Measurements from ENCODE around the gene NELFCD.
A peak's percentile ranks its signal among the peaks of the same experiment; 100 is the strongest.
"Not testable (repeated sequence)": the region's sequence is repeated elsewhere in the genome, so short reads cannot be mapped to it uniquely, and the experiment has no call there.

The NELFCD gene

DNA sequence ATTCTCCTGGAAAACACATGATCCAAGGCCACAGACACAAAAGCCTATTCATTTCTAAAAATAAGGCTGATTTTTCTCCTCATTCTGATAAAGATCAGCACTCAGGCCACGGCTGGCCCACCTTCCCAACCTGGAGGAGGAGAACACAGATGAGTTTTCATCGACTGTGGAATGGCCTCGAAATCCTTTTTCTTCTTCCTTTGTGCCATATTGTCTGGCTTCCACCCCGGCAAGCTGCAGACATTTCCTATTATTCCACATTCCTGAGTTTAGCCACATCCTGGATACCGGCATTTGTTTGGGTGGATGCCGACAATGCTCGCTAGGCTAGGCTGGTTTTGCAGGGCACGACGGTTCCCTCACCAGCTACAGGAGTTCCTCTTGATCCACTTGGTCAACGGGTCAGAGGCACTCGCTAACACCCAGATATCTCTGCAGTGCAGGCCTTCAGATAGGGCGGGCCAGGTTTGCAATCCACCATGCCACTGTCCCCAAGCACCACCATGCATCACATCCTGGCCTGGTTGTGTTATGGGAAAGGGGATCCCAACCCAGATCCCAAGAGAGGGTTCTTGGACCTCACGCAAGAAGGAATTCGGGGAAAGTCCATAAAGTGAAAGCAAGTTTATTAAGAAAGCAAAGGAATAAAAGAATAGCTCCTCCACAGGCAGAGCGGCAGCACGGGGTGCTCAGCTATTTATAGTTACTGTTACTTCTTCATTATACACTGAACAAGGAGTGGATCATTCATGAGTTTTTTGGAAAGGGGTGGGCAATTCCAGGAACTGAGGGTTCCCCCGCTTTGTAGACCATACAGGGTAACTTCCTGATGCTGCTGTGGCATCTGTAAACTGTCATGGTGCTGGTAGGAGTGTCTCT, 30.2 kb downstream of the NELFCD start:
- DNase-seq, result peak; percentile 50

DNA sequence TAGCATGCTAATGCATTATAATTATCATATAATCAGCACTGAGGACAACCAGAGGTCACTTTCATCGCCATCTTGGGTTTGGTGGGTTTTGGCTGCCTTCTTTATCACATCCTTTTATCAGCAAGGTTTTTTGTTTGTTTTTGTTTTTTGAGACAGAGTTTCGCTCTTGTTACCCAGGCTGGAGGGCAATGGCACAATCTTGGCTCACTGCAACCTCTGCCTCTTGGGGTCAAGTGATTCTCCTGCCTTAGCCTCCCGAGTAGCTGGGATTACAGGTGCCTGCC, 30.8 kb downstream of the NELFCD start:
- DNase-seq, result not testable (repeated sequence)

DNA sequence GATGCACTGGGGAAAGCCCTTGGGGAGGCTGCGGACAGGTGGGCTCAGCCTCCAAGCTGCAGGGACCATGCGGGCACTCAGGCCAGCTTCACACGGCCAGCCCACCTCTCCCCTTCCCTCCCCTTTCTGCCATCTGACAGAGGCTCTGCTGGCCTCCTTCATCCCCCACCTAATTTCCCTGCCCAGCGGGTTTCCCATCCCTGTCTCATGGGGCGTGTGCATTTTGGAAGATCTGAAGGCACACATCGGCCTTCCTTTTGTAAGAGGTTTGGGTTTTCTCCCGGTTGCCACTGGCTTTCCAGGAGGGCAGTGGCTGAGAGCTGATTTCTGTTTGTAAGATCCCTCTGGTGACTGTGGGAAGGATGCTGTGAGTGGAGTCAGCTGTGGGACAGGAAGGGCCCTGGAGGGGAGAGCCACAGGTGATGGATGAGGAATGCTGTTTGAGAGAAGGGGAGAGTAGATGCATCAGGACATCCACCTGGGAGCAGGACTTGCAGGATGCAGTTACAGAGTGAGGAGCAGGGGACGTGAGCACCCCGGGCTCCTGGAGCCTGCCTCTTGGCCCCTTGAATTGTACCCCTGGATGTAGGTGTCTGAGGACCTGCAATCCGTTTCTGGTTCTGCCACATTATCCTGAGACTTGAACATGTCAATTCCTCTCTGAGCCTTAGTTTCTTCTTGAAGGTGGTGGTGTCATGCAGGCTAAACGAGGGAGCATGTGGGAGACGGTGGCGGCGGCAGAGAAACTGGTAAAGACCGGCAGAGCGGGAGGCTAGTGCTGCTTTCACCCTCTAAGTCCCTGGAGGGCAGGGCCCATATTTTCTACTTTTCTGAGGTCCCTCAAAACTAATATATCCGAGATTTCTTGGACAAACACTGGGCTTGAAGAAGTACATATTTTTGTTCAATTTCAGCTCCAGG, 32.2 kb downstream of the NELFCD start:
- no peak for DNase-seq

DNA sequence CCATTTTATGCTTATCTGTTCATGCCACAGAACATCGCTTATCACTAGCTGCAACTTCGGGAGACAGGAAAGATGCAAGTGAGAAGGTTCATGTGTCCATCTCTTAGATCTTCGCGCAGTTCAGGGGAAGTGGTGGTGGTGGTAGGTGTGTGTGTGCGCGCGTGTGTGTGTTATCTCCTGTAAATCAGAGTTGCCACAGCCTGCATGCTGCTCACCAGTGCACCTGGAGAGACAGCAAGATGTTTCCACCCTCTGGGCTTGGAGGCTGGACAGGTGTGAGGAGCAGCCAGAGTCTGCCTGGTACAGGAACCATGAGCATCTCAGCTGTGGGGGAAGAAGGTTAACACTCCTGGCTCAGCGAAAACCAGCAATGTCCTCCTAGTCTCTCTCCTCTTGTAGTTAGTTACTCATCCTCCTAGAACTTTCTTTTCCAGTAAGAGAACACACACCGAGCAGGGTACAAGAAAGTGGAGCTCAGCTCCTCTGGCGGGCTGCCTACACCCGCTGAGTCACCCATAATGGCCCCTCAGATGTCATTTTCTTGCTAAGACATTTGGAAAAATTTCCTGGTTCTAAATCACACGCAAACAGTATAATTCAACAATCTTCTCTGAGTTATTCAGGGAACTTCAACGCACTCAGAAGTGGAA, 33.0 kb downstream of the NELFCD start:
- peak; percentile 25 for DNase-seq

DNA sequence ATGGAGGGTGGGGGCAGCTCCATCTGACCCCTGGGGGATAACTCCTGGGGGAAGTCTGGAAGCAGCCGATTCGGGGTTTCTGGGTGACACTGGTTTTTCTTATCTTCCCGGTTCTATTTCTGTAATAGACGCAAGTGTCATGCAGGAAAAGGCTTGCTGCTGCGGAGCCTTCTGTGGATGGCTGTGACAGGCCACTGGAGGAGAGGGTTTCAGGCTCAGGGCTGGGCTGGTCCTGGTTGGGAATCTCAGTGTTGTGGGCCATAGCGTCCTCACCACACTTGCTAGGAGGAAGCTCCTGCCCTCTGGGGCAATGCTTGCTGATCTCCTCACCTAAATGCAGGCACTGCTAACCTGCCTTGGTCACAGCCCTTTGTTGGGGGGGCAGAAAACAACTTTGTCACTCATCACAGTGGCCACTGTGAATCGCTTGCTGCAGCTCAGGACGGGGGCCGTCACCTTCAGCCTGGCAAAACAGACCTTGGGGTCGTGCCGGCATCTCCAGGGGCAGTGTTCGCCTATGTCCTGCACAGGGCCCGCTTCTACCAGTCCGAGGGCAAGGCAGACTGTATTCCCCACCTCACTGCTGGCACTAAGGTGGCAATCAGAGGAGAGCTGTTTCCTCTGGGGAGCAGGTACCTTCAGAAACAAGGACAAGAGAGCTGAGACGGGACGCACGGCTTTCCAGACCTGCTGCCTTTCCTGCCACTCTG, 33.8 kb downstream of the NELFCD start:
- no peak for DNase-seq

DNA sequence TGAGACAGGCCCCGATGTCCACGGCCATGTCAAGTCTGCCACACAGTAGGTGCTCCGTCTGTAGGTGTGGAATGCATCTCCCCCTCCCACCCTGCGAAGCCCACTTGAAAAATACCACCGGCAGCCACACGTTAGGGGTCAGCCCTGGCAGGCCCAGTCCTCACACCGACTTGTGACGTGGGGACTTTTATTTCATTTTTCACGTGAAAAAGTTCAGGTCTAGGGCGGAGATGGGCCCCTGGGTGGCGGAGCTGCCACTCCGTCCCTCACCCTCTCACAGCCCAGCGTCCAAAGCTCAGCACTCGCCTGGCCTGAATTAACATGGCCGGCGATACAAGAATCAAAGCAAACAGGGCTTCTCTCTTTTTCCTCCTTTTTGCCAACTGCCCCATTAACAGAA, 34.4 kb downstream of the NELFCD start:
- DNase-seq, result no peak

DNA sequence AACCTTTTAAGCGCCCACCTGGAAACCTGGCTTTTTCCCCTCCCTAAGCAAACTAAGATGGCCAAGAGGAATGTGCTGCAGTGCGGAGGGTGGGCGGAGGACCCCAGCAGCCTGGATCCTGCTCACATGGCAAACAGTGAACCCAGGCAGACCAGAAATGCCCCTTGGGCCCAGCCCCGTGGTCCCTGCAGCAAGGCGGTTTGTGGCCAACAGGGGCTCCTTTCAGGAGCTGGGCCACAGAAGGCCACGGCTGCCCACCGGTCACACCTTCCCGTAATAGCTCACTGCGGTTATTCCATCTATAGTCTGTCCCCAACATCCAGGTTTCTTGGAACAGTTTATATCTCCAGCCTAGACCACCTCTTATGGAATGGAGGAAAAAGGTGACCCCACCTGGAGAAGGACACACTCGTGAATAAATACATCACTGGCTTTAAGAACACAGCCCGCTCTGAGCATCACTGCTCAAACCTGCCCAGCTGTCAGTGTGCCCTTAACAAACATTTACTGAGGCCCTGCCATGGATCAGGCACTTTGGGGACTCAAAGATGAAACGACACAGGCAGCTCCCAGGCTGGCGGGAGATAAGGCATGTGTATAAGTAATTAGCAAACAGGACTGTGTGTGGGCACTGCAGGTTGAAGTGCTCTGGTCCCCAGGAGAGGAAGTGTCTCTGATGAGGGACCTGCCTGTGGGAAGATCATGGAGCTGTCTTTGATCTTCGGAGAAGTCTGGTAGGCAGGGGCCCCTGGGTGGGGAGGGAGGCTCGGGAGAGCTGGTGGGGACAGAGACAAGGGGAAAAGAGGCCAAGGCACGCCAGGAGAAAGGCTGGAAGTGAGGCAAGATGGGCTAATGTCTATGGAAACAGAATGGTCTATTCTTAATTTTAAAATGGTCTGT, 35.0 kb downstream of the NELFCD start:
- no peak for DNase-seq

DNA sequence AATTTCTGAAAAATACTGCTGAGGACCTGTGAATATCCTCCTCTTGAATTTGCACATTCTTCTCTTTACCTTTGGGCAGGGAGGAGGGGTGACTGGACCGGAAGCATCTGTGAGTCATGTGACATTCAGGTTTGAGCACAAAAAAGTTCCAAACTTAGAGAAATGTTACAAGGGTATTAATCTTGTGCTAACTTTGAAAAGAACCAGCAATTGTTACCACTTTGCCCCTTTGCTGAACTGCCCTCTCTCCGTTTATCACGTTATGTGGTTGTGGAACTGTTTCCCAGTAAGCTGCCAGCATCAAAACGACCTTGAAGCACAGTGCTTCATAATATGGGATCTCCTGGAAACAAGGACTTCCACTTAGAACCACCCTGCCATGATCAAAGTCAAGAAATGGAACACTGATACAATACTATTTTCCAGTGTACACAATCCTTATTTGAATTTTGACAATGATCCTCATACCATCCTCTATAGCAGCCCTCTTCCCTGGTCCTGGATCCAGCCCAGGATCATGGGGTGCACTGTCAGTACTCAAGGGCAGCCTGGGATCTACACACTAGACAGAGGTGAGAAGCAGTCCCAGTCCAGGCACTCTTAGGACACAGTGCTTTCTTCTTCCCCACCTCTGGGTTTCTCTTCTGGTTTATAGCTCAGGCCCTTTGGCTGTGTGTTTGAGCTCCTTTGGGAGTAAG, 35.9 kb downstream of the NELFCD start:
- DNase-seq, result no peak

DNA sequence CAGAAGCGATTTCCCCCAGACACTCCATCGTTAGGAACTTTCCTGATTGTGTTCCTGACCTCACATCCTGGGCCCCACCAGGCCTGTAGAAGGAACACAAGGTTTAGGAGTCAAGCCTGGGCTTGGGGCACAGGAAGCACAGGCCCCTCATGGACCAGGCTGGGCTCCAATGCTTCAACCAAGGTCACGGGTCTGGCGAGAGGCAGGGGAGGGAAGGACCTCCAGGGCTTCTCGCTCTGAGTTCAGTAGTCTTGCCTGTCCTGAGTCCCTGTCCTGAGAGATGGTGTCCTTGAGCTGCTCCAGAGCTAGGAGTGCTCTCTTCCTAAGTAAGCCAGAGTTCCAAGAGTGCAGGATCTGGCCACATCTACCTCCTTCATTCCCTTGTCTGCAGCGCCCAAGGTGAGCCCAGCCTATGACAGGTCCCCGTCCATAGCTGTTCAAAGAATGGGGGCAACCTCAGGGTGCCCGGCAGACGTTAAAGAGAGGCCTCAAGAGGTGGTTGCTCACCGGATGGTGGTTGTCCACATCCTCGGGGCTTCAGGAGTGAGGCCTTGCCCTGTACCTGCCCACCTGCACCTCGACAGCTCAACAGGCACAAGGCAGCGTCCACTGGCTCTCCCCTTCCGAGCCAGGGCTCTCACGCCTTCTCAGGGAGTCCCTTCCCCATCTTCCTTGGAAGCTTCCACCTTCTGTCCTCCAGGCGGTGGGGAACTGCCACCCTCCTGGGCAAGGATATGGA, 36.6 kb downstream of the NELFCD start:
- no peak for DNase-seq

DNA sequence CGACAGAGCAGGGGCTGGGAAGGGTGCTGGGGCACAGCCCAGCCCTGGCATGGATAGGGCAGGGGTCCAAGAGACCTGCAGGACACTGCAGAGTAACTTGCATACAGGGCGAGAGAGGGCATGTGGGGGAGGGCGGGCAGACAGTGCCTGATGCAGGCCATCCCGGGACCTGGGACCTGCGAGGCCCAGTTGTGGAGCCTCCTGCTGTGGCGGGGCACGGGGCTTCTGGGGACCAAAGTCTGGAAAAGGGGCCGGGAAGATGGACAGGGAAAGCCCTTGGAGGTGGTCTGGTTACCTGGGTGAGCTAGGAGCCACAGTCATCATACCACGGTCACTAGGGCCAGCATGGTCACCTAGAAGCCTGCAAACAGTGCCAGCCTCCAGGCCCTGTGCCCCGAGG, 37.8 kb downstream of the NELFCD start:
- no peak for DNase-seq

DNA sequence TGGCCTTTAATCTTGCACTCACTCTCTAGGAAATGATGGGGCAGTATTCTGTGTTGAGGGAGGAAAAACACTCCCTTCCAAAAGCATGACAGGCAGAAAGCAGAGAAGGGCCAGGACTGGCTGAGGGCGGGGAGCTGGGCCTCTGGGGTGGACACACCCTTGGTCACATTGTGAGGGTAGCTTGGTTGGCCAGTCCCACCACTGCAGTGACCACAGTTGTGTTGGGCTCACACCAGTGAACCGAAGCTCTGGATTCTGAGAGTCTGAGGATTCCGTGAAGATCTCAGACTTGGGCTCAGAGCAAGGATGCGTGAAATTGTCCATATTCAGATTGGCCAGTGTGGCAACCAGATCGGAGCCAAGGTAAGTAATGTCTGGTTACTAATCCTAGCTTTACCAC, 38.2 kb downstream of the NELFCD start, which contains the start of gene TUBB1:
Gene TUBB1 (plus strand): TSS at position 213 of the 400 bp plus-strand sequence. CDS start 94 bp downstream, at position 307.
- no peak for DNase-seq

DNA sequence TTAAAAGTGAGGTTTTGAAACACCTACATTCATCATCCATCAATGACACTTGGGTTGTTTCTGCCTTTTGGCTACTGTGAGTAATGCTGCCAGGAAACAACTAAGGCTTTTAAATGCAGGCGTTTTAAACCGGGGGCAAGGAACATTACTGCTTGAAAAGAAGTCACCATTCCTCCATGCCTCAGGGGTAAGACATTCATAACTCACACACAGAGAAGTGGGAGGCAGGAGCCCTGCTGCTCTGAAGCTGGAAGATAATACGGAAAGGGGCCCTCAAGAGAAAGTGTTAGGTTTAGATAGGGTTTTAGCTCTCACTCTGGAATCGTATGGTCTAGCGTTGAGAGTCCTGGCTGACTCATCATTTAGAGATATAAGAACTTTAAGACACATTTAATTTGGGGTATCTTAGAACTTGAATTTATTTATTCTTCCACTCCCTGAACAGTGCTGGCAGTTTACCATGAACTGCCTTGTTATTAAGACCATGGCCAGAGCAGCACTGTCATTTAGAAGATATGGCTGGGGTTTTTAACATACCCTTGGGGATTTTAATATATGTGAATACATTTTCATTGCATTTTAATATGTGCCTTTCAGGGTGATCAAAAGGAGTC, 40.0 kb downstream of the NELFCD start:
- no peak for DNase-seq

DNA sequence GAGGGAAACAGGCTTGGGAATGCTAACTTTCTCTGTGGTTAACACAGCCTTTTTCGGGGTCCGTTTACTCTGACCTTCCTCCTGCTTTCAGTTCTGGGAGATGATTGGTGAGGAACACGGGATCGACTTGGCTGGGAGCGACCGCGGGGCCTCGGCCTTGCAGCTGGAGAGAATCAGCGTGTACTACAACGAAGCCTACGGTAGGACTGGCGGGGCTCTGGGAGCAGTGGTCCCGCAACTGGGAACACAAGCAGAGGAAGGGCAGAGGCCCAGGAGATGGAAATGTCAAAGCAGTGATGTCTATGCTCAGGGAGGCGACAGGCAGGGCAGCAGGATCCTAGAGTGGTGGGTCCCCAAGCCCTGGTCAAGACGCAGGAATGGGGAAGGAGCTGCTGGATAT, 41.7 kb downstream of the NELFCD start:
- DNase-seq, result no peak

DNA sequence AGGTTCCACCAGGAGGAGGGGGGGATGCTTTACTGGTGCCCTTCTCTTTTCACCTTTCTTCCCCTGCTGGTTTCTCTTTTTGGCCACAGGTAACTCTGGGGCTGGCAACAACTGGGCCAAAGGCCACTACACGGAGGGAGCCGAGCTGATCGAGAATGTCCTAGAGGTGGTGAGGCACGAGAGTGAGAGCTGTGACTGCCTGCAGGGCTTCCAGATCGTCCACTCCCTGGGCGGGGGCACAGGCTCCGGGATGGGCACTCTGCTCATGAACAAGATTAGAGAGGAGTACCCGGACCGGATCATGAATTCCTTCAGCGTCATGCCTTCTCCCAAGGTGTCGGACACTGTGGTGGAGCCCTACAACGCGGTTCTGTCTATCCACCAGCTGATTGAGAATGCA, 42.6 kb downstream of the NELFCD start:
- DNase-seq, result no peak

DNA sequence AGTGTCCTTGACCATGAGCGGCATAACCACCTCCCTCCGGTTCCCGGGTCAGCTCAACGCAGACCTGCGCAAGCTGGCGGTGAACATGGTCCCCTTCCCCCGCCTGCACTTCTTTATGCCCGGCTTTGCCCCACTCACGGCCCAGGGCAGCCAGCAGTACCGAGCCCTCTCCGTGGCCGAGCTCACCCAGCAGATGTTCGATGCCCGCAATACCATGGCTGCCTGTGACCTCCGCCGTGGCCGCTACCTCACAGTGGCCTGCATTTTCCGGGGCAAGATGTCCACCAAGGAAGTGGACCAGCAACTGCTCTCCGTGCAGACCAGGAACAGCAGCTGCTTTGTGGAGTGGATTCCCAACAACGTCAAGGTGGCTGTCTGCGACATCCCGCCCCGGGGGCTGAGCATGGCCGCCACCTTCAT, 43.1 kb downstream of the NELFCD start:
- no peak for DNase-seq

DNA sequence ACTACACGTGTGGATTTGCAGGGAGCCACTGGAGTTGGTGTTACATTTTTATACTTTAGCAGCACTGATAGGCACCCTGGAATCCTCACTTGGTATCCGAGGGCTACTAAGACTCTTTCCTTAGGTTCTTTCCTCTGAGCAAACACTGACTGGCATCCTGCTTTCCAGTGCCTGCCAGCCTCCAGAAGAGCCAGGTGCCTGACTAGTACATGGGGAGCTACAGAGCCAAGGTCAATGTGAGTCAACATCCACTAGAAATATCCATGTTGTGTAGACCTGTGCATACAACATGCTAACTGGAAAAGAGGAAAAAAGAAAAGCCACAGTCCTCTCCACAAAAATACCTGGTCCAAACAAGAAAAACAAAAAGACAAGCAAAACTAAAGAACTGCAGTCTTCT, 44.0 kb downstream of the NELFCD start:
- DNase-seq, result no peak

DNA sequence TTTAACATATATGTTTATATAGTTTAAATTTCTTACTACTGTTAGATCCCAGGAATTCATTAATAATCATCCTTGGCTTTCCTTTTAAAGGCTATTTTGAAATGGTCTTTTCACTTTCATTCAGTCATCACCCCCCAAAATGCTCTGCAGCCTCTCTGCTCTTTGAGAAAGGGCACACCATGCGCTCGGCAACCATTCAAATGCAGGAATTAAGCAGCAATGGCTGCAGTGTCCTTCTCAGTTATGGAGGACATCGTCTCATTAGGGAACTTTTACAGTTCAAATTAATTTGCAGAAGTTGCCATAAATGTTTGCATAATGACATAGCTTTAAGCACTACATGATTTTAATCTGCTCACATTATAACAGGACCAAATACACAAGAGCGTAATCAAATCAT, 44.5 kb downstream of the NELFCD start:
- no peak for DNase-seq

DNA sequence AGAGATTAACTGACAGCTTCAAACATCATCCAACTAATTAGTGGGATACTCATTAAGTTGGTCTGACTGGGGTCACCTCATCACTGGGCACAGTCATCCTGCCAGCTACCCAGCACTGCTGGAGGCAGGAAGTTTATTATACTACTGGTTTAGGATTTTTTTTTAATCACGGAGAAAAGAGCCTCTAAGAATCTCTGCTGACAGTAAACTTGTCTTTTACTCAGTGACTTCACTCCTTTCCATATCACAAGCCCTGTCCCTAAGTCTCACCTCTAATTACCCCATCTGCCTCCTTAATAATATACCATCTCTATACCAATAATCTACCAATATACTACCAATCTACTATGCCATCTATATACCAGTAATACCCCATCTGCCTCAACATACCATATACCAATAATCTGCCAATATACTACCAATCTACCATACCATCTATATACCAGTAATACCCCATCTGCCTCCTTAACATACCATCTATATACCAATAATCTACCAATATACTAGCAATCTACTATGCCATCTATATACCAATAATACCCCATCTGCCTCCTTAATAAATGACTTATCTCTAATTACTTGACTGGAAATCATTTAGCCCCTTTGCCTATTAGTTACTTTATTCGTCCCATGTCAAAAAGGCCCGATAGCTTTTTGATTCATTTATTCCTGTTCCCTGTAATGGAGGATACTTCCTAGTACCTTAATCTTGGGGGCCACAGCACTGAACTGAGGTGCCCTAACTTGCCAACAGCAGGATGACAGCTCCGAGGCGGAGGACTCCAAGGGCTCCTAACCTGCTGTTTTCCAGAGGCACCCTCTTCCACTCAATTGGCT, 46.1 kb downstream of the NELFCD start:
- no peak for DNase-seq

DNA sequence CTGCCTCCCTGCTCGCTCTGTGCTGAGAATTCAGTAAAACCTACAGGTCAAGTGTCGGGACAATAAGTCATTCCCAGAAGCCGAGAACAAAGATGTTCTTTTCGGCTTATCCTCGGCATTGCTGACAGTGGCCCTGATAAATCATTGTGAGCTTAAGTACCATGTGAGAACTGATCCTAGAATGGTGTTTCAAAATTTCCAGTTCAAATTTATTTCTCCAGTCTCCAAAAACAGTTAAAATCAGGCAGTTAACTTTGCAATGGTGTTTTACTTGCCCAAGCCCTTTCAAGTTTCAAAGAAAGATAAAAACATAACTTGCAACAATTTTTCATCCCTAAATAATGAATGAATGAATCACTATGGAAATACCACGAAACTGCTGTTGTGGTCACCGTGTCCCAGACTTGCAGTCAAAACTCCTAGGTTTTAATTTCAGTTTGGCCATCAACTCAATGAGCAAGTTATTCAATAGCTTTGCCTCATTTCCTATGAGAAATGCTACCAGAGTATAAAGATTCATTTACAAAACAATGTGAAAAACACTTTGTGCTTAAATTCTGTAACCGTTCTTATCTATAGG, 46.8 kb downstream of the NELFCD start:
- peak; percentile 52 for DNase-seq

Data from suppressor macrophage treated with lipopolysaccharide for 4 hours (primary cell).